NB4 (cell line): Measurements from ENCODE around the gene GID8.
"Not testable (repeated sequence)": the region's sequence is repeated elsewhere in the genome, so short reads cannot be mapped to it uniquely, and the experiment has no call there.

Source experiments
- DNase-seq: peaks from one replicate; pipeline ENCODE4 v3.0.0; 2010; ENCODE audit warnings: low read depth
- H3K4me3 ChIP-seq: one replicate; pipeline ENCODE4 v1.5.1; 2011; ENCODE audit warnings: mild to moderate bottlenecking, low read depth, low read length, moderate library complexity
- MAX ChIP-seq: IDR thresholded peaks from 2 replicates; pipeline ENCODE4 v1.6.1; 2011; ENCODE audit warnings: low read depth, low read length
- MYC ChIP-seq: IDR thresholded peaks from 2 replicates; pipeline ENCODE4 v1.6.1; 2011; ENCODE audit warnings: low read depth, low read length
- POLR2A ChIP-seq: IDR thresholded peaks from 2 replicates; pipeline ENCODE4 v1.6.1; 2011; ENCODE audit warnings: mild to moderate bottlenecking; ENCODE audit not compliant: insufficient read length; ENCODE audit errors: extremely low read depth
- TF ChIP-seq, protein P1 (sequence below): IDR thresholded peaks from one replicate; pipeline ENCODE4 v1.5.1; 2012; ENCODE audit warnings: low read depth, low read length

GID8 gene

DNA sequence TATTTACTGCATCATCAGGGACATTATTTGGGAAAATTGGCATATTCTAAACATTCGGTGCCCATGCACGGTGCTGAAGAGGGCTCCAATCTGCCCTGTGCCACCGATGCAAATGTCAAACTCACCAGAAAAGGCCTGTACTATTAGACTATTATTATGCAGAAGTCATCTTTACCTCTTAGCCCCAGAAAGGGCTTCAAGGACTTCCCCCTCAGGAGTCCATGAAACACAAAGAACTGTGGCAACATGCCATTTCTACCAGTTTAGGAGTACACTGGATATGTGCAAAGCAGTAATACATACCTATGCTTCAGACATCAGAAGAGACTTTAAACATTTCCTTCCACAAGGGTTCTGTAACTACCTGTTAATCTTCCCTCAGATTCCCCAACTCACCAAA lies 20.2 kb upstream of the GID8 start:
- no peak overlapping the region for H3K4me3 ChIP-seq
- no peak for TF ChIP-seq MYC
- TF ChIP-seq, protein P1, sequence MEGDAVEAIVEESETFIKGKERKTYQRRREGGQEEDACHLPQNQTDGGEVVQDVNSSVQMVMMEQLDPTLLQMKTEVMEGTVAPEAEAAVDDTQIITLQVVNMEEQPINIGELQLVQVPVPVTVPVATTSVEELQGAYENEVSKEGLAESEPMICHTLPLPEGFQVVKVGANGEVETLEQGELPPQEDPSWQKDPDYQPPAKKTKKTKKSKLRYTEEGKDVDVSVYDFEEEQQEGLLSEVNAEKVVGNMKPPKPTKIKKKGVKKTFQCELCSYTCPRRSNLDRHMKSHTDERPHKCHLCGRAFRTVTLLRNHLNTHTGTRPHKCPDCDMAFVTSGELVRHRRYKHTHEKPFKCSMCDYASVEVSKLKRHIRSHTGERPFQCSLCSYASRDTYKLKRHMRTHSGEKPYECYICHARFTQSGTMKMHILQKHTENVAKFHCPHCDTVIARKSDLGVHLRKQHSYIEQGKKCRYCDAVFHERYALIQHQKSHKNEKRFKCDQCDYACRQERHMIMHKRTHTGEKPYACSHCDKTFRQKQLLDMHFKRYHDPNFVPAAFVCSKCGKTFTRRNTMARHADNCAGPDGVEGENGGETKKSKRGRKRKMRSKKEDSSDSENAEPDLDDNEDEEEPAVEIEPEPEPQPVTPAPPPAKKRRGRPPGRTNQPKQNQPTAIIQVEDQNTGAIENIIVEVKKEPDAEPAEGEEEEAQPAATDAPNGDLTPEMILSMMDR: no peak
- TF ChIP-seq MAX: no peak
- TF ChIP-seq POLR2A: no peak
- DNase-seq: no peak

DNA sequence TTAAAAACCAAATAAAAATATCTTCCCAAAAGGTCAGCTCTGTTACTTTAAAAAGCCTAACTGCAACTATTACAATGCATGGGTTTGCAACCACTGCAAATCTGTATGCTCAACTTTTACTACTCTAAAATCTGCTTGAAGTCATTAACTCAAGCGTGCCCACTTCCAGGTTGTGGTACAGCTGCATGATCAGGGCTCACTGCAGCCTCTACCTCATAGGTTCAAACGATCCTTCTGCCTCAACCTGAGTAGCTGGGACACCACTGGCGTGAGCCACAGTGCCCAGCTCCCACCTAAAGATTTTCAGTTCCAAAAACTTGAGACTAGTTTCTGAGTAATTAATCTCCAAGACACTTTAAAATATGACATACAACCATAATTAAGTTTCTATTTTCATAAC lies 19.8 kb upstream of the GID8 start:
- DNase-seq: no peak
- TF ChIP-seq, protein P1: no peak
- no peak for TF ChIP-seq MYC
- no peak for TF ChIP-seq MAX
- TF ChIP-seq POLR2A: no peak
- H3K4me3 ChIP-seq: no peak overlapping the region

DNA sequence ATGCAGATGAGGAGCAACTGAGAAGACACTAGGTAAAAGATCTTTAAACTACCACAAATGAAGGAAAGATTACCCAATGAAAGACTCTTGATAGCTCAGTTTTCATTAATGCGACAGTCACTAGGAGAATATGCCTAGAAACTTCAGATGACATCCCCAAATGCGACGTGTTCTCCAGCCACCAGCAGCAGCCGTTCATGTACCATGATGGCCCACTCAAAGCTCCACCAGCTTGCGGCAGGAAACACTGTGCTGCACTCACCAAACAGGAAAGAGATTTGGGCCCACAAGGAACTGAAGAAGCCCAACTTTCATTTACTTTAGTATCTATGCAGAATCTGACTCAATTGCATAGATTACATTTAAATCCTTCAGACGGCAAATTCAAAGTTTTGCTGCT lies 19.1 kb upstream of the GID8 start:
- no peak overlapping the region for H3K4me3 ChIP-seq
- no peak for DNase-seq
- no peak for TF ChIP-seq MYC
- TF ChIP-seq POLR2A: no peak
- TF ChIP-seq, protein P1: no peak
- no peak for TF ChIP-seq MAX

DNA sequence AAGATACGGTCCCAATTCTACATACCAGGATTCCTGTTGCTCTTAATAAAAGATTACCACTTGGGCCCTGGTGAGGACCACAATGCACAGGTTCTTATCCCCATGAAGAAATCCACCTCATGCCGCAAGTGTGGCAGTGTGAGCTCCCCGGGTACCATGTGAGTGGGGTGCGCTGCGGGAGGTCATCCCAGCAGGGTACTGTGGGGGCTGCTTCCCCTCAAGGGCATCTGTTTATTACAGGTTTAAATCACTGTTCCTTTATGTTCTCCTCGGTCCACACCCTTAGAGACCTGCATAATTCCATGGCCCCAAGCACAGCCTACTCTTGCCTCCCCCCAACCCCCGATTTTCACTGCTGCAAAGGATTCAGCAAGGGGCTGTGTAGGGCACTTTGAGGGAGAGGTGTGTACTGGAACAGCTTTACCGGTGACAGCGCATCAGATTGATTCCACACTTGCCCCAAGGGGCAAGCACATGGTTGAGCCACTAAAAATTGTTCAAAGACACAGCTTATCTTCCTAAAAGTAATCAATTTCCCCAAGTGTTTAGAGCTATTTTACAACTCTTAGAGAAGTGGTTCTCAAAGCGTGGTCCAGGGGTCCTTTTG lies 17.8 kb upstream of the GID8 start:
- DNase-seq: no peak
- no peak for TF ChIP-seq MYC
- no peak overlapping the region for H3K4me3 ChIP-seq

DNA sequence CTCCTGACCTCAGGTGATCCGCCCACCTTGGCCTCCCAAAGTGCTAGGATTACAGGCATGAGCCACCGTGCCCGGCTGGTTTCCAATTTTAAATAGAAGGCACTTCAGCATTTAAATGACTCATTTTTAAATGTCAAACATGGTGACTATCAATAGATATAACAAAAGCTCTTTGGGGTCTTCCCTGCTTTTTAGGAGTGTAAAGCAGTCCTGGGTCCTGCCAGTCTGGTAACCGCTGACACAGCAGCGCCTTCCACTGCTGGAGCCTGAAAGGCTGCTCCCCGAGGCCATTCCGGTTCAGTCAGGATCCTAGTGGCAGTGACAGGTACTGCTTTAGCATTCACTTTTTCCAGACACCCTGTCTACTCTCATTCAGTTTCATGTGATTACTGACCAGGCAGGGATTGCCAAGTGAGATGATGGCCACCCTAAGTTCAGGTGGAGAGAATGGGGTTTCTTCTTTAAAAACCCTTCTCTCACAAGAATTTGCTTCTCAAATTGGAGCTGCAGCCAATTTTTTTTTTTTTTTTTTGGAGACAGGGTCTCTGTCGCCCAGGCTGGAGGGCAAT lies 16.7 kb upstream of the GID8 start:
- no peak overlapping the region for H3K4me3 ChIP-seq
- TF ChIP-seq, protein P1: peak; percentile 60
- no peak for TF ChIP-seq POLR2A
- no peak for TF ChIP-seq MYC
- 0 out of 2 replicates have a peak, but pooled peaks have one; percentile 4 for TF ChIP-seq MAX
- DNase-seq: peak; percentile 62

- DNase-seq: no peak
- no peak for TF ChIP-seq MAX
- TF ChIP-seq, protein P1: no peak
- TF ChIP-seq POLR2A: no peak
- TF ChIP-seq MYC: no peak
- no peak overlapping the region for H3K4me3 ChIP-seq
These were observed 15.5 kb upstream of the GID8 start for GRCh38 chr20:62922451-62922921.

- H3K4me3 ChIP-seq, DNase-seq: not testable (repeated sequence)
These were observed 14.8 kb upstream of the GID8 start for GRCh38 chr20:62923059-62923668.
